PC-3 (cell line): ENCODE data around the gene CTNNA2.

Experiments used
- EZH2phosphoT487 ChIP-seq: fragments of 300-600 bp; sonication (generic); IDR thresholded peaks from 2 replicates; pipeline ENCODE4 v1.6.1; 2018; ENCODE audit warnings: mild to moderate bottlenecking, antibody characterized with exemption, low read length, borderline replicate concordance
- TF ChIP-seq, protein P1 (sequence below): fragments of 300-600 bp; sonication (generic); conservative IDR thresholded peaks from 2 replicates; pipeline ENCODE4 v1.5.1; 2017; ENCODE audit warnings: antibody characterized with exemption, low read depth, mild to moderate bottlenecking, low read length

DNA sequence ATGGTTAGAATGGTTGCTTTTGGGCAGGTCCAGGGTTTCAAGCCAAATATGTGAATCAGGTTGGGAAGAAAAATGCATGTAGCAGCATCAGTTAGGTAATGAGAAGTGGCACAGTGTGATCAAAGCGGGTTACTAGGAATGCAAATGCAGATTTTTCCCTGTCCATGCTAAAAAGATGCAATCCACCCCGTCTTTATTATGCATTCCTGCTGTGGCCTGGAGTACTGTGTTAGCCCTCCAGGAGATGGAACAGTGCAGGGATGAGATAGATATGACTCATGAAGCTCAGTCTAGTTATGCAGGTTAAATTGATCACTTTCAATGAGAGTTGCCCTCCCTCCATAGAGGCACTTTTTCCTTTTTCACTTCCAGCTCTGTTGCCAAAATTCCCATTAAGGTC lies 283.8 kb downstream of the CTNNA2 start:
- TF ChIP-seq, protein P1, sequence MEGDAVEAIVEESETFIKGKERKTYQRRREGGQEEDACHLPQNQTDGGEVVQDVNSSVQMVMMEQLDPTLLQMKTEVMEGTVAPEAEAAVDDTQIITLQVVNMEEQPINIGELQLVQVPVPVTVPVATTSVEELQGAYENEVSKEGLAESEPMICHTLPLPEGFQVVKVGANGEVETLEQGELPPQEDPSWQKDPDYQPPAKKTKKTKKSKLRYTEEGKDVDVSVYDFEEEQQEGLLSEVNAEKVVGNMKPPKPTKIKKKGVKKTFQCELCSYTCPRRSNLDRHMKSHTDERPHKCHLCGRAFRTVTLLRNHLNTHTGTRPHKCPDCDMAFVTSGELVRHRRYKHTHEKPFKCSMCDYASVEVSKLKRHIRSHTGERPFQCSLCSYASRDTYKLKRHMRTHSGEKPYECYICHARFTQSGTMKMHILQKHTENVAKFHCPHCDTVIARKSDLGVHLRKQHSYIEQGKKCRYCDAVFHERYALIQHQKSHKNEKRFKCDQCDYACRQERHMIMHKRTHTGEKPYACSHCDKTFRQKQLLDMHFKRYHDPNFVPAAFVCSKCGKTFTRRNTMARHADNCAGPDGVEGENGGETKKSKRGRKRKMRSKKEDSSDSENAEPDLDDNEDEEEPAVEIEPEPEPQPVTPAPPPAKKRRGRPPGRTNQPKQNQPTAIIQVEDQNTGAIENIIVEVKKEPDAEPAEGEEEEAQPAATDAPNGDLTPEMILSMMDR: no peak
- TF ChIP-seq EZH2phosphoT487: no peak
